ENCODE measurements around the gene SLC6A3.

The SLC6A3 gene

DNA sequence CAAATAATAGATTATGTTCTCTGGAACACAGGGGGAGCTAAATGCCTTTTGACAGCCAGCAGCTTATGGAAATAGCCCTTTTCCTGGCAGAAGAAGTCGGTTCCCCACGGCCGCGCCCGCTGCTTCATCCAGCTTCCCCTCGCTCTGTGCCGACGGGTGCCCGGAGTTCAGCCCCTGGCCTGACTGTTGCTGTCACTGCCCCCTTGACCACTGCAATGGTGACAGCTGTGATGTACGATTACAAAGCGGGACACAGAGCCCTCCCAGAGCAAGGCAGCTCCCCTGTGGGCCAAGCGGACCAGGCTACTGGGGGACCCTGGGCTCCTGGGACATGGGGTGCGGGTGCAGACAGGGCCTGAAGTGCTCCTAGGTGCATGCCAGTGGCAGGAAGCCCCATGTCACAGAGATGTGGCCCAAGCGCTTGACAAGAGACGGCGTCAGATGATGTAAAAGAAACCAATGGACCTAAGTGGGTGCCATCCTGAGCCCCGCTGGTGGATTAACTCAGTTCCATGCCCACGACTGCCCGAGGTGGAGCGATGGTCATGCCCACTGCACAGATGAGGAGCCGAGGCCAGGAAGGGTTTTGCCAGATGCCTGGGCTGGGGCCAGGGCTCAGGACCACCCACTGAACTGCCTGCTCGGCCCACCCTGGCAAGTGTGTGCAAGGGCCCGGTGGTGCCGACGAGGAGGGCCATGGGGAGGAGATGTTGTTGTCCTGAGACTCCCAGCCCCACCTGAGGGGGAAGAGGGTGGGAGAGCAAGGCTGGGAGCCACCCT lies 87.1 kb downstream of the SLC6A3 start:
- no peak for TF ChIP-seq ZFX (IDR thresholded peaks at IDR 0.05)
- TF ChIP-seq, protein P1, sequence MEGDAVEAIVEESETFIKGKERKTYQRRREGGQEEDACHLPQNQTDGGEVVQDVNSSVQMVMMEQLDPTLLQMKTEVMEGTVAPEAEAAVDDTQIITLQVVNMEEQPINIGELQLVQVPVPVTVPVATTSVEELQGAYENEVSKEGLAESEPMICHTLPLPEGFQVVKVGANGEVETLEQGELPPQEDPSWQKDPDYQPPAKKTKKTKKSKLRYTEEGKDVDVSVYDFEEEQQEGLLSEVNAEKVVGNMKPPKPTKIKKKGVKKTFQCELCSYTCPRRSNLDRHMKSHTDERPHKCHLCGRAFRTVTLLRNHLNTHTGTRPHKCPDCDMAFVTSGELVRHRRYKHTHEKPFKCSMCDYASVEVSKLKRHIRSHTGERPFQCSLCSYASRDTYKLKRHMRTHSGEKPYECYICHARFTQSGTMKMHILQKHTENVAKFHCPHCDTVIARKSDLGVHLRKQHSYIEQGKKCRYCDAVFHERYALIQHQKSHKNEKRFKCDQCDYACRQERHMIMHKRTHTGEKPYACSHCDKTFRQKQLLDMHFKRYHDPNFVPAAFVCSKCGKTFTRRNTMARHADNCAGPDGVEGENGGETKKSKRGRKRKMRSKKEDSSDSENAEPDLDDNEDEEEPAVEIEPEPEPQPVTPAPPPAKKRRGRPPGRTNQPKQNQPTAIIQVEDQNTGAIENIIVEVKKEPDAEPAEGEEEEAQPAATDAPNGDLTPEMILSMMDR (conservative IDR thresholded peaks at IDR 0.05) = no peak
- no peak overlapping the region for H3K27ac ChIP-seq

DNA sequence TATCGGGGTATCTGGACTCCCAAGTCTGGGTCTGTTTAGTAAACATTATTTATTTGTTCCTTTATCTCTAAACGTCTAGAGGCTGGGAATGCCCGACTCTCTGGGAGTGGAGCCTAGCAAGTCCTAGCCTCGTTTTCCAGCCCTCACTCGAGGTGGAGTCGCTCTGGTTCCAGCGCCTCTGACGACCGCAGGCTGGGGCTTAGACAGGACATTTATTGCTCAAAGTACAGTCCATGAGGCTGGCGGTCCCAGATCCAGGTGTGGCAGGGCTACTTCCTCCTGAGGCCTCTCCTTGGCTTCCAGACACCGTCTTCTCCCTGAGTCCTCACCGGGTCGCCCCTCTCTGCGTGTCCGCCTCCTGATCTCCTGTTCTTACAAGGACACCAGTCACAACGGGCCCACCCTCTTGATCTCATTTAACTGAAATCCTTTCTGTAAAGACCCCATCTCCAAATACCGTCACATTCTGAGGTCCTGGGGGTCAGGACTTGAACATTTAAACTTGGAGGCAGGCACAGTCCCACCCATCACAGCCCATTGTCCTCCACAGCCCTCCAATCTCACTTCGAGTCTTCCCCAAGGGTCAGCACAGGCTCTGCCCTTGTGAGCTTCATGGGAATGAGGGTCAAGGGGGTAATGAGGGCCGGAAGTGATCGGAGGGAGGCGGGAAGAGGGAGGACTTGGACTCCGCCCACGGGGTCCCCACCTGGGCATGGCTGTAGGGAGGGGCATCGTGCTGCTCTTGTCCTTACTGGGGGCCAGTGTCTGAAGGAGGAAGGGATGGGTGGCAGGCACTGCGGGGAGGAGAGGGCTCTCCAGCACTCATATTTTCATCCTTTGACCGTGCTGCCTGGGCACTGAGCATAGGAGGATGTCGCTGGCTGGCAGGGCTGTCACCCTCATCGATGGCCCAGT lies 88.1 kb downstream of the SLC6A3 start:
- no peak overlapping the region for H3K27ac ChIP-seq
- TF ChIP-seq, protein P1 (conservative IDR thresholded peaks at IDR 0.05) = no peak
- TF ChIP-seq ZFX (IDR thresholded peaks at IDR 0.05) = no peak

DNA sequence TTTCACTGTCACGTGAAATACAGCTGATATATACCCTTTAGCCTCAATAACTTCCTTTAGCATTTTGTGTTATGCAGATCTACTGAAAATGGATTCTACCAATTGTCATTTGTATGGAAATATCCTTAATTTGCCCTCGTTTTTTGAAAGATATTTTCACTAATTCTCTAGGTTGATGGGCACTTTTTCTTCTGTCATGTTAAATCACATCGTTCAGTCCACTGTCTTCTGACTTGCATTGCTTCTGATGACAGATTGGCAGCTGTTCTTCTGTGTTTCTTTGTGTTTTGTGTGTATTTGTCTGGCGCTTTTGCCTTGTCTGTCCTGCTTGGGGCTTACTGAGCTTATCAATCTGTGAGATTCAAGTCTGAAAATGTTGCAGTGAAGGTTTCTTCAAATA lies 90.7 kb downstream of the SLC6A3 start:
- no peak overlapping the region for H3K27ac ChIP-seq
- TF ChIP-seq, protein P1 (conservative IDR thresholded peaks at IDR 0.05) = no peak
- no peak for TF ChIP-seq ZFX (IDR thresholded peaks at IDR 0.05)

DNA sequence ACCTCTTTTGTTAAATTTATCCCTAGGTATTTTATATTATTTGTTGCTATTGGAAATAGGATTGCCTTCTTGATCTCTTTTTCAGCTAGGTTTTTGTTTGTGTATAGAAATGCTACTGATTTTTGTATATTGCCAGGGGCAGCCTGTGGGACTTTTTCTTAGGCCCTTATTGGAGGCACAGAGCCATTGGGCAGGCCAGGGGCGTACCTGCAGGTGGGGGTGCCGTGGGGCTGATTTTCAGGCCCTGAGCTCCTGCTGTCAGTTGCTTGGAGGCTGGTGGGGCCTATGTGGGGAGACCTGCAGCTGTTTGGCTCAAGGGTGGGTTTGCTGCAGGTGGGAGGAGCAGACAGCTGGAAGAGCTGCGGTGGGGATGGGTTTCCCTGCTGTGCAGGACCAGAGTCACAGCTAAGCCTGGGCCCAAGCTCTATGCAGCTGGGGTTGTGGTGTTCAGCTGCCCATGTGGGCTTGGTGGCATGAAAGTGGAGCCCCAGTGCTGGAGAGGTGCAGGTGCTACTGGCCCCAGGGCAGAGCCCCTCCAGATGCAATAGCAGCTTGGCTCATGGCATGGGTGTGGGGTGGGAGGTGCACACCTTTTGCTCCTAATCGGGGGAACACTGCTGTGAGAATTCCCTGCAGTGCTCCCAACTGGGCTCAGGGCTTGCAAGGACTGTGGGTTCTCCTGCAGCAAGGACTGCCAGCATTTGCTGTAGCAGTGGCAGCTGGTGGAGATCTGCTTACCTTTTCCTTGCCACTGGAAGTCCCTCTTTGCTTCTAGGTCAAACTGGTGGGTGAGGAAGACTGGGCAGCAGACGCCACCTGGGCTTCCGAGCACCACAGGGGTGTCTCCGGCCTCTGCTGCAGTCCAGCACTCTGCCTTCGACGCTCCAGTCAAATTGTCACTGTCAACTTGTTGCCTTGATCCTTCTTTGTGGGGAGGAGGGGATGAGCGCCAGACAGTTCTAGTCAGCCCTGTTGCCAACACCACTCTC lies 92.7 kb downstream of the SLC6A3 start:
- H3K27ac ChIP-seq = no peak overlapping the region
- TF ChIP-seq, protein P1 (conservative IDR thresholded peaks at IDR 0.05) = no peak
- no peak for TF ChIP-seq ZFX (IDR thresholded peaks at IDR 0.05)

DNA sequence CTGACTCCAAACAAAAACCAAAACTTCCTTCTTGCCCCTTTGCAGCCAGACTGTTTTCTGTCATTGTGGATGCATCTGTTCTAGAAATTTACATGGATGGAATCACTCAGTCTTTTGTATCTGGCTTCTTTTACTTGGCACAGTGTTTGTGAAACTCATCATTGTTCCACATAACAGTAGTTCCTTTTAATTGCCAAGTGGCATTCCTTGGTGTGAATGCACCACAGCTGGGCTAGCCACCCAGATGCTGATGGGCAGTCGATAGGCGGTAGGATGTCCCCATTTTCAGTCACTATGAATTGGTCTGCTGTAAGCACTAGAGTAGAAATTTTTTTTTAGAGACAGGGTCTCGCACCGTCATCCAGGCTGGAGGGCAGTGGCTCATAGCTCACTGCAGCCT lies 94.1 kb downstream of the SLC6A3 start:
- TF ChIP-seq, protein P1 (conservative IDR thresholded peaks at IDR 0.05) = no peak
- no peak for TF ChIP-seq ZFX (IDR thresholded peaks at IDR 0.05)
- no peak overlapping the region for H3K27ac ChIP-seq

DNA sequence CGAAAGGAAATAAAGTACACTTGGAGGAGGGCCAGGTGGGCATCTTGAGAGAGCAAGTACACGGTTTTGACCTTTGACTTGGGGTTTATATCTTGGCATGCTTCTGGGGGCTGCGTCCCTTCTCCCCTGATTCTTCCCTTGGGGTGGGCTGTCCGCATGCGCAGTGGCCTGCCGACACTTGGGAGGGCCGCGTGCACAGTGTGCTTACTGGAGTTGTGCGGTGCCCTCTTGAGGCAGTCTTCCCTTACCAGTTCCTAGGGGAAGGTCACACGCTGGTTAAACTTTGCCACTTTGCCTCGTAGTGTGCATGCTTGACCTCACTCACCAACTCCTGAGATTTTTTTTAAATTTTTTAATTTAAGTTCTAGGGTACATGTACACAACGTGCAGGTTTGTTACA lies 96.0 kb downstream of the SLC6A3 start:
- no peak overlapping the region for H3K27ac ChIP-seq
- TF ChIP-seq, protein P1 (conservative IDR thresholded peaks at IDR 0.05) = no peak
- no peak for TF ChIP-seq ZFX (IDR thresholded peaks at IDR 0.05)

Data from C4-2B (cell line).